ENCODE results near the gene ARHGDIG. TPM values are rescaled to one million over a fixed set of nuclear protein-coding genes. Genes with fewer than 3 reads are reported as not detected.

ARHGDIG gene
- total RNA-seq, 2 donors from 2014 or later, result 1.8 to 20.0 TPM

- DNase-seq, result no peak
- no peak for TF ChIP-seq CTCF (IDR thresholded peaks at IDR 0.05)
- no peaks in the 10 kb centered on the region for H3K27me3 ChIP-seq
- H3K9me3 ChIP-seq, result no peaks in the 10 kb centered on the region
- H3K9ac ChIP-seq (ENCODE audit: low read depth in 2 of 2, low read length in 2 of 2), result no peak overlapping the region
- no peak overlapping the region for H3K27ac ChIP-seq
- H3K4me1 ChIP-seq, result no peaks in the 10 kb centered on the region
- H3K36me3 ChIP-seq, result peaks cover 8% of the 10 kb centered on the region
- intact Hi-C loops (cut with DNase I), result no loop called here
- no peak overlapping the region for H3K4me3 ChIP-seq
These were observed 36.5 kb downstream of the ARHGDIG start for GRCh38 chr16:316741-317464.

- DNase-seq, result no peak
- peaks cover 8% of the 10 kb centered on the region for H3K36me3 ChIP-seq
- H3K9ac ChIP-seq (ENCODE audit: low read depth in 2 of 2, low read length in 2 of 2), result no peak overlapping the region
- no peak overlapping the region for H3K27ac ChIP-seq
- intact Hi-C loops (cut with DNase I), result no loop called here
- no peak for TF ChIP-seq CTCF (IDR thresholded peaks at IDR 0.05)
- no peaks in the 10 kb centered on the region for H3K27me3 ChIP-seq
- no peaks in the 10 kb centered on the region for H3K9me3 ChIP-seq
- H3K4me3 ChIP-seq, result no peak overlapping the region
- no peaks in the 10 kb centered on the region for H3K4me1 ChIP-seq
These were observed 37.2 kb downstream of the ARHGDIG start for GRCh38 chr16:317583-317982.

GRCh38 chr16:318628-319027, 38.2 kb downstream of the ARHGDIG start:
- no peak for TF ChIP-seq CTCF (IDR thresholded peaks at IDR 0.05)
- Histone ChIP-seq H3K4me3 (no peak overlapping the region), H3K27ac (no peak overlapping the region), H3K9me3 (no peaks in the 10 kb centered on the region), H3K4me1 (no peaks in the 10 kb centered on the region), H3K27me3 (no peaks in the 10 kb centered on the region), H3K36me3 (no peaks in the 10 kb centered on the region), H3K9ac (ENCODE audit: low read depth in 2 of 2, low read length in 2 of 2) (no peak overlapping the region)
- intact Hi-C loops (cut with DNase I), result no loop called here
- DNase-seq, result no peak

GRCh38 chr16:320206-320605, 39.8 kb downstream of the ARHGDIG start:
- no peaks in the 10 kb centered on the region for H3K36me3 ChIP-seq
- no peak for DNase-seq

GRCh38 chr16:321532-321931, 41.1 kb downstream of the ARHGDIG start:
- no peak overlapping the region for H3K27ac ChIP-seq
- TF ChIP-seq CTCF (IDR thresholded peaks at IDR 0.05), result no peak
- intact Hi-C loops (cut with DNase I), result no loop called here
- peaks cover 8% of the 10 kb centered on the region for H3K4me1 ChIP-seq
- H3K9me3 ChIP-seq, result no peaks in the 10 kb centered on the region
- no peak overlapping the region for H3K4me3 ChIP-seq
- H3K36me3 ChIP-seq, result no peaks in the 10 kb centered on the region
- H3K9ac ChIP-seq (ENCODE audit: low read depth in 2 of 2, low read length in 2 of 2), result no peak overlapping the region
- DNase-seq, result no peak
- no peaks in the 10 kb centered on the region for H3K27me3 ChIP-seq

More at GRCh38 chr16:320206-320605, 39.8 kb downstream of the ARHGDIG start:
- Histone ChIP-seq H3K9ac (ENCODE audit: low read depth in 2 of 2, low read length in 2 of 2) (no peak overlapping the region), H3K9me3 (no peaks in the 10 kb centered on the region), H3K4me3 (no peak overlapping the region), H3K4me1 (no peaks in the 10 kb centered on the region), H3K27me3 (no peaks in the 10 kb centered on the region), H3K27ac (no peak overlapping the region)
- intact Hi-C loops (cut with DNase I), result no loop called here
- no peak for TF ChIP-seq CTCF (IDR thresholded peaks at IDR 0.05)

Measured in colonic mucosa (tissue), 4 donors.